ENCODE results near the gene TMEM41A.

GRCh38 chr3:185470323-185470722 lies 28.5 kb downstream of the TMEM41A start:
- TF ChIP-seq CTCF (IDR thresholded peaks at IDR 0.05; ENCODE audit: low read depth, low read length), result no peak
- TF ChIP-seq EZH2phosphoT487 (IDR thresholded peaks at IDR 0.05; ENCODE audit: low read depth), result no peak

All from OCI-LY3 (cell line).